Neuronal stem cell (in vitro differentiated cells): Measurements from ENCODE around the gene TULP4.

Experiments used
- DNase-seq: peaks from one replicate; pipeline ENCODE4 v3.0.0-alpha.2; 2013; ENCODE audit warnings: low spot score
- H2AFZ ChIP-seq: one replicate; pipeline ENCODE4 v1.6.1; 2013; ENCODE audit warnings: mild to moderate bottlenecking, low read length, inconsistent platforms
- H2AK5ac ChIP-seq: 2 replicates; pipeline ENCODE4 v1.6.1; 2013; ENCODE audit warnings: low read depth, mild to moderate bottlenecking, inconsistent platforms, low read length, moderate library complexity, mixed read lengths
- H2BK120ac ChIP-seq: 2 replicates; pipeline ENCODE4 v1.6.1; 2013; ENCODE audit warnings: low read depth, mild to moderate bottlenecking, inconsistent platforms, low read length, moderate library complexity, mixed read lengths
- H2BK12ac ChIP-seq: one replicate; pipeline ENCODE4 v1.6.1; 2013; ENCODE audit warnings: low read length, inconsistent platforms
- H2BK15ac ChIP-seq: 2 replicates; pipeline ENCODE4 v1.6.1; 2013; ENCODE audit warnings: mild to moderate bottlenecking, low read length, inconsistent platforms, mixed read lengths
- H2BK5ac ChIP-seq: one replicate; pipeline ENCODE4 v1.6.1; 2013; ENCODE audit warnings: inconsistent platforms, mild to moderate bottlenecking, low read length, moderate library complexity
- H3K14ac ChIP-seq: one replicate; pipeline ENCODE4 v1.6.1; 2013; ENCODE audit warnings: low read length, inconsistent platforms
- H3K18ac ChIP-seq: 2 replicates; pipeline ENCODE4 v1.6.1; 2013; ENCODE audit warnings: low read length, inconsistent platforms
- H3K23ac ChIP-seq: 2 replicates; pipeline ENCODE4 v1.6.1; 2013; ENCODE audit warnings: low read depth, mild to moderate bottlenecking, mixed read lengths, low read length, inconsistent platforms; ENCODE audit not compliant: poor library complexity
- H3K27ac ChIP-seq: replicated peaks from 3 replicates; pipeline ENCODE4 v1.5.1; 2013; ENCODE audit warnings: low read length, inconsistent platforms
- H3K27me3 ChIP-seq, 3 experiments: 2 replicates each; pipeline ENCODE4 v1.6.1; 2013; ENCODE audit warnings: low read length in 3 of 3, mild to moderate bottlenecking in 2 of 3, inconsistent platforms in 1 of 3, low read depth in 1 of 3, mixed read lengths in 1 of 3, moderate library complexity in 1 of 3; ENCODE audit not compliant: control insufficient read depth in 3 of 3, insufficient read depth in 3 of 3
- H3K36me3 ChIP-seq, 2 donors: replicated peaks in 1 of 2; 2 replicates each; pipeline ENCODE4 v1.6.1; 2013; ENCODE audit warnings: low read length in 2 of 2; ENCODE audit not compliant: control insufficient read depth in 2 of 2, insufficient read depth in 2 of 2
- H3K4ac ChIP-seq: 2 replicates; pipeline ENCODE4 v1.6.1; 2013; ENCODE audit warnings: inconsistent platforms, mild to moderate bottlenecking, low read length, moderate library complexity
- H3K4me1 ChIP-seq, 2 donors: 1 replicate in 1 of 2; 2 replicates in 1 of 2; pipeline ENCODE4 v1.6.1; 2013; ENCODE audit warnings: low read length in 2 of 2, low read depth in 1 of 2; ENCODE audit not compliant: control insufficient read depth in 2 of 2, insufficient read depth in 1 of 2
- H3K4me2 ChIP-seq: one replicate; pipeline ENCODE4 v1.6.1; 2013; ENCODE audit warnings: mild to moderate bottlenecking, low read length, inconsistent platforms; ENCODE audit not compliant: insufficient read depth, poor library complexity, severe bottlenecking
- H3K4me3 ChIP-seq, 2 donors: 2 replicates each; pipeline ENCODE4 v1.5.1; 2013; ENCODE audit warnings: low read length in 2 of 2, mild to moderate bottlenecking in 2 of 2, inconsistent platforms in 1 of 2, moderate library complexity in 1 of 2
- H3K79me1 ChIP-seq: one replicate; pipeline ENCODE4 v1.6.1; 2013; ENCODE audit warnings: low read depth, mild to moderate bottlenecking, inconsistent platforms, low read length, moderate library complexity
- H3K9ac ChIP-seq: one replicate; pipeline ENCODE4 v1.6.1; 2013; ENCODE audit warnings: mild to moderate bottlenecking, low read depth, low read length, inconsistent platforms; ENCODE audit not compliant: poor library complexity
- H3K9me3 ChIP-seq, 2 donors: replicated peaks in 1 of 2; 2 replicates each; pipeline versions ENCODE3 to v1.6.1; 2013; ENCODE audit warnings: low read length in 2 of 2, mild to moderate bottlenecking in 2 of 2, inconsistent platforms in 1 of 2, low read depth in 1 of 2, mixed read lengths in 1 of 2, moderate library complexity in 1 of 2; ENCODE audit not compliant: control insufficient read depth in 2 of 2, insufficient read depth in 1 of 2
- H4K8ac ChIP-seq: one replicate; pipeline ENCODE4 v1.6.1; 2013; ENCODE audit warnings: low read depth, mild to moderate bottlenecking, inconsistent platforms, low read length, moderate library complexity
- H4K91ac ChIP-seq: one replicate; pipeline ENCODE4 v1.6.1; 2013; ENCODE audit warnings: low read length, low read depth, mild to moderate bottlenecking, inconsistent platforms; ENCODE audit not compliant: poor library complexity
- WGBS, 2 donors: extraction: QIAGEN DNeasy Blood & Tissue Kit; methylation state at CpG; one replicate each; pipeline ENCODE4 v1.1.7; 2013; ENCODE audit warnings: missing lambda C conversion rate in 2 of 2, mixed read lengths in 1 of 2; ENCODE audit not compliant: insufficient read length in 2 of 2, insufficient replicate concordance in 1 of 2; ENCODE audit errors: extremely low coverage in 2 of 2; 5-methylcytosine and 5-hydroxymethylcytosine counted together

TULP4 gene

GRCh38 chr6:158497620-158498019 lies 185.4 kb downstream of the TULP4 start:
- H2AK5ac ChIP-seq, result no peak overlapping the region
- no peaks in the 10 kb centered on the region for H3K9me3 ChIP-seq
- no peak overlapping the region for H3K27ac ChIP-seq
- H2AFZ ChIP-seq, result no peak overlapping the region
- H3K4me1 ChIP-seq, result peaks cover 0 to 4% of the 10 kb centered on the region in 2 donors
- H2BK15ac ChIP-seq, result no peak overlapping the region
- H3K4me2 ChIP-seq, result no peak overlapping the region
- no peak overlapping the region for H3K18ac ChIP-seq
- H2BK5ac ChIP-seq, result no peak overlapping the region
- H3K14ac ChIP-seq, result no peak overlapping the region
- no peak overlapping the region for H4K91ac ChIP-seq
- H3K23ac ChIP-seq, result no peak overlapping the region
- no peaks in the 10 kb centered on the region for H3K27me3 ChIP-seq
- DNase-seq, result no peak
- no CpG with 5 or more reads among the region's 6 CpGs for WGBS, 2 donors
- no peak overlapping the region for H2BK12ac ChIP-seq
- H4K8ac ChIP-seq, result no peak overlapping the region
- no peaks in the 10 kb centered on the region for H3K79me1 ChIP-seq
- no peak overlapping the region for H3K9ac ChIP-seq
- peaks cover 13 to 96% of the 10 kb centered on the region in 2 donors for H3K36me3 ChIP-seq
- no peak overlapping the region for H3K4me3 ChIP-seq
- no peak overlapping the region for H2BK120ac ChIP-seq
- no peak overlapping the region for H3K4ac ChIP-seq

- H3K4me3 ChIP-seq, result no peak overlapping the region
- no peak overlapping the region for H2AFZ ChIP-seq
- H3K23ac ChIP-seq, result no peak overlapping the region
- H3K79me1 ChIP-seq, result no peaks in the 10 kb centered on the region
- H3K4me1 ChIP-seq, result peaks cover 0 to 4% of the 10 kb centered on the region in 2 donors
- no peaks in the 10 kb centered on the region for H3K9me3 ChIP-seq
- no peak overlapping the region for H3K9ac ChIP-seq
- H3K4ac ChIP-seq, result no peak overlapping the region
- H3K4me2 ChIP-seq, result no peak overlapping the region
- WGBS, 2 donors, result no CpG with 5 or more reads among the region's 6 CpGs
- H3K14ac ChIP-seq, result no peak overlapping the region
- H2BK120ac ChIP-seq, result no peak overlapping the region
- H4K8ac ChIP-seq, result no peak overlapping the region
- no peak overlapping the region for H4K91ac ChIP-seq
- H2BK12ac ChIP-seq, result no peak overlapping the region
- peaks cover 13 to 96% of the 10 kb centered on the region in 2 donors for H3K36me3 ChIP-seq
- no peak overlapping the region for H3K18ac ChIP-seq
- H3K27me3 ChIP-seq, result no peaks in the 10 kb centered on the region
- no peak overlapping the region for H3K27ac ChIP-seq
- H2BK15ac ChIP-seq, result no peak overlapping the region
- no peak overlapping the region for H2BK5ac ChIP-seq
- no peak for DNase-seq
- H2AK5ac ChIP-seq, result no peak overlapping the region
Observed at GRCh38 chr6:158498362-158498761, 186.1 kb downstream of the TULP4 start.

GRCh38 chr6:158499601-158500000 lies 187.3 kb downstream of the TULP4 start:
- H3K4me1 ChIP-seq, result peaks cover 0 to 4% of the 10 kb centered on the region in 2 donors
- no peak overlapping the region for H2BK5ac ChIP-seq
- H2BK120ac ChIP-seq, result no peak overlapping the region
- H3K27me3 ChIP-seq, result no peaks in the 10 kb centered on the region
- H3K9ac ChIP-seq, result no peak overlapping the region
- no peak overlapping the region for H2AK5ac ChIP-seq
- no peaks in the 10 kb centered on the region for H3K9me3 ChIP-seq
- no peak overlapping the region for H3K4ac ChIP-seq
- H3K36me3 ChIP-seq, result peaks cover 12 to 92% of the 10 kb centered on the region in 2 donors
- no peak overlapping the region for H2AFZ ChIP-seq
- no peak overlapping the region for H4K91ac ChIP-seq
- no peak overlapping the region for H3K27ac ChIP-seq
- no peak for DNase-seq
- no peaks in the 10 kb centered on the region for H3K79me1 ChIP-seq
- no peak overlapping the region for H3K4me3 ChIP-seq
- H2BK15ac ChIP-seq, result no peak overlapping the region
- no peak overlapping the region for H3K18ac ChIP-seq
- H4K8ac ChIP-seq, result no peak overlapping the region
- H3K14ac ChIP-seq, result no peak overlapping the region
- no peak overlapping the region for H3K4me2 ChIP-seq
- no peak overlapping the region for H2BK12ac ChIP-seq
- H3K23ac ChIP-seq, result no peak overlapping the region
- WGBS, 2 donors, result no CpG with 5 or more reads among the region's 1 CpG

GRCh38 chr6:158500016-158500735 lies 187.9 kb downstream of the TULP4 start:
- Histone ChIP-seq H3K4me1 (peaks cover 0 to 4% of the 10 kb centered on the region in 2 donors), H4K91ac (no peak overlapping the region), H3K27ac (no peak overlapping the region), H3K4me3 (no peak overlapping the region), H2BK15ac (no peak overlapping the region), H3K79me1 (no peaks in the 10 kb centered on the region), H3K18ac (no peak overlapping the region), H3K27me3 (no peaks in the 10 kb centered on the region), H3K23ac (no peak overlapping the region), H2AFZ (no peak overlapping the region), H4K8ac (no peak overlapping the region), H2BK120ac (no peak overlapping the region), H3K36me3 (peaks cover 13 to 92% of the 10 kb centered on the region in 2 donors), H2AK5ac (no peak overlapping the region), H3K4me2 (no peak overlapping the region), H3K4ac (no peak overlapping the region), H2BK12ac (no peak overlapping the region), H3K9me3 (no peaks in the 10 kb centered on the region), H2BK5ac (no peak overlapping the region), H3K9ac (no peak overlapping the region), H3K14ac (no peak overlapping the region)
- WGBS, 2 donors, result no CpG with 5 or more reads among the region's 8 CpGs
- no peak for DNase-seq
